HS-5 (cell line): Measurements from ENCODE around the gene SCYGR2.
"Not testable (repeated sequence)": the region's sequence is repeated elsewhere in the genome, so short reads cannot be mapped to it uniquely, and the experiment has no call there.

ENCODE experiments used
- DNase-seq: peaks from one replicate; pipeline ENCODE4 v3.0.0-alpha.2; 2012; ENCODE audit warnings: low read depth

SCYGR2 gene, protein sequence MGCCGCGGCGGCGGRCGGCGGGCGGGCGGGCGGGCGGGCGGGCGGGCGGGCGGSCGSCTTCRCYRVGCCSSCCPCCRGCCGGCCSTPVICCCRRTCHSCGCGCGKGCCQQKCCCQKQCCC

DNA sequence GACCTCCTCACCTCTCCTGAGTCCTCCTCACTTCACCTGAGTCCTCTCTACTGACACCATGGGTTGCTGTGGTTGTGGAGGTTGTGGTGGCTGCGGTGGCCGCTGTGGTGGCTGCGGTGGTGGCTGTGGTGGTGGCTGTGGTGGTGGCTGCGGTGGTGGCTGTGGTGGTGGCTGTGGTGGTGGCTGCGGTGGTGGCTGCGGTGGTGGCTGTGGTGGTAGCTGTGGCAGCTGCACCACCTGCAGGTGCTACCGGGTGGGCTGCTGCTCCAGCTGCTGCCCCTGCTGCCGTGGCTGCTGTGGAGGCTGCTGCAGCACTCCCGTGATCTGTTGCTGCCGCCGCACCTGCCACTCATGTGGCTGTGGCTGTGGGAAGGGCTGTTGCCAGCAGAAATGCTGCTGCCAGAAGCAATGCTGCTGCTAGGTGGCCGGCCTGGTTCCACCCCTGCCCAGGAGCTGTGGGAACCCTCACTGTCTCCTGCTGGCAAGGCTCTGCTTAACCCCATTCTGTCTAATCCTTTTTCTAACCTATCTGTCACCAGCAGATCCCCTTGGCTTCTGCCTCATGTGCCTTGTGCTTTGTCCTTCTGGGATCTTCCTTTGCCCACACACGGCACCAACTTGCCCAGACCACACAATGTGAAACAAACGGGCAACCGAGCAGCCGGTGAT is at the start of gene SCYGR2:
Gene SCYGR2, plus strand, starts transcription at position 59 of the 669 bp plus-strand sequence. Its CDS starts 0 bp downstream, at position 59.
- DNase-seq: not testable (repeated sequence)

DNA sequence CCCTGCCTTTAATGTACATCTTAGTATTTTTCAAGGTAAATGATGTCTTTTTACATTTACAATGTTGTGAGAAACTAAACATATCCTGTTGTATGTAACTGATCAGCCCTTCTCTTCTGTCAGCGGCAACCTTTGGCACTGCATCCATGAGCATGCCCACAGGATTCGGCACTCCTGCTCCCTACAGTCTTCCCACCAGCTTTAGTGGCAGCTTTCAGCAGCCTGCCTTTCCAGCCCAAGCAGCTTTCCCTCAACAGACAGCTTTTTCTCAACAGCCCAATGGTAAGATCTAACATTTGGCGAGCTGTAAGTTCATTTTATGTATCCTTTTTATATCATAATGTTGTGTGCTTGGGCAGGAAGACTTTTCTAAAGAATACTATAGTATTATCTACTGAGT is 46.9 kb upstream of the SCYGR2 start:
- no peak for DNase-seq

DNA sequence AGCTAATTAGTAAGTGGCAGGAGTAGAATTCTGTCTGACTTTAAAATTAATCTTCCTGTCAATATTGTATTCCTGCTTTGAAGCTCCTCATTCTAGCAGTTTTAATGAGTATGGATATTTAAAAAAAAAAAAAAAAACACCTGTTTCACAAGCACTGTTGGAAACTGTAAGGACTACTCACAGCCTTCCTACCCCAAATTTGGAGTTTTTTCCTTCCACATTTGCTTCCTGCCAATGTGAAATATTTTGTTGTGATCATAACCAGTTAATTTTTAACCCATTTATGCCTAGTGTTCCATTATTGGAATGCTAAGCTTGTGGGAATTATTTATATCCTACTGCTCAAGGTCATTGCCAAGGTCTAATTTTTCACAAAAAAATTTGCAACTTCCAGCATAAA is 36.1 kb upstream of the SCYGR2 start:
- no peak for DNase-seq

DNA sequence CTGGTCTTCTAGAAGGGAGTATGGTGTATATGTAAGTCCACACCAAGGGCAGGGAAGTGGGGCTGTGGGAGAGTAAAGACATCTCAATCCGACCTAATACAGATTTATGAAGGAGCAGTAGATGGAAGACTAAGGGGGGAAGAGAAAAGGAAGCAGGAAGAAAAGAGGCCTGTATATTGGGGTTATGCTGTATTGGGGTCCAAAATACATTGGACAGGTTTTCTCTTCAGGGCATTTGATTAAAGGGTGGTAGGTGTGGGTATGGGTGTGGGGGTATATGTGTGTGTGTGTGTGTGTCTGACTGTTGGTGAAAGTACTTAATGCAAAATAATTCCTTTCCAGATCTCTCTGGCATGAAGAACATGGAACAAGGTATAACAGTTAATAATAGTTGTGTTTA is 33.6 kb upstream of the SCYGR2 start:
- no peak for DNase-seq

DNA sequence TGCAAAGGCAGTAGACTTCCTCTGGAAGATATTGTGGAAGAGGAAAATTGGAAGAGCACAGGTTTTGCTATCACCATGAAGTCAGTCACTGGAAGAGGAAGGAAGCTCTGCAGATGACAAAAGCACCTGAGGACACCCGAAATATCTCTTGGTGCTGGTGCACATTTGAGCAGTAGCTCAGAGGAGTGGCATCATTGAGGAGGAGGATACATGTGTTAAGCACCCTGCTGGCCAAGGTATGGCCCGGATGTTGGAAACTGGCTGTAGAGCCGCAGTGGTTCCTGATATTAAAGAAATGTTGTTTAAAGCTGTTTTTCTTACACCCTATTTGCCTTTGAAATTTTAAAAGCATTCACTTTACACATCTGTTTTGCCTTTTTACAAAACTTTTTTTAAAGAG is 32.7 kb upstream of the SCYGR2 start:
- DNase-seq: no peak

DNA sequence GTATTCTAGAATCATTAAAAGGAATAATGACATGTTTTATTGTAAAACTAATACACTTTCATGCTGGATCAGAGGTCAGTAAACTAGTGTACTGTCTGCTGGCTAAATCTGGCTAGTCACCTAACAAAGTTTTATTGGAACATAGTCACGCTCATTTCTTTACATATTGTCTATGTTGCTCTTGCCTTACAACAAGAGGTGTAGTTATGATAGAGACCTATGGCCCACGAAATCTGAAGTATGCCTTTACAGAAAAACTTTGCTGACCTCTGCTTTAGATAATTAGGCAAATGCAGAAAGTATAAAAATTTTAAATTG is 29.9 kb upstream of the SCYGR2 start:
- no peak for DNase-seq

DNA sequence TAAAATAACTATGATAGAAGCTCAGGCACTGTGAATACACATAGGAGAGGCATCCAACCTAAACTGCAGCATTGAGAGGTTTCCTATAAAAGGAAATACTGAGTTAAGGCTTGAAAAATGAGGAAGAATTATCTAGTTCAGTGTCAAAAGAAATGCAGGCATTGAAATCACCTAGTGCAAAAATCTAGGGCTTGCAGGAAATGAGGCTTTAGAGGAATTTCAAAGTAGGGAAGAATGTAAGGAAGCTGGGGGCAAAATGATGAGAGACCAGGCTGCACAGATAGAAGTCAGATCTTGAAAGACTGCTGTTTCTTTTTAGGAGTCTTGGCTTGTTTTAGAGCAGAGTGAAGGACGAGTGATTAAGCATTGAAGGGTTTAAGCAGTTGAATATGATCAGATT is 28.1 kb upstream of the SCYGR2 start:
- no peak for DNase-seq

DNA sequence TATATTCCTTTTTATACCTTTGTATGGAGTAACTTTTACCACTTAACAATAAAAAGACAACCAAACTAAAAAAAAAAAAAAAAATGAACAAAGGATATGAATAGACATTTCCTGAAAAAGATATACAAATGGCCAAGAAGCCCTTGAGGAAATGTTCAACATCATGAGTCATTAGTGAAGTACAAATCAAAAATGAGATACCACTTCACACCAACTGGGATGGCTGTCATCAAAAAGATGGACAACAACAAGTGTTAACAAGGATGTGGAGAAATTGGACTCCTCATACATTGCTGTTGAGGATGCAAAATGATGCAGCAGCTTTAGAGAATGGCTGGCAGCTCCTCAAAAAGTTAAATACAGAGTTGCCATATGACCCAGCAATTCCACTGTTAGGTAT is 22.6 kb upstream of the SCYGR2 start:
- DNase-seq: no peak

DNA sequence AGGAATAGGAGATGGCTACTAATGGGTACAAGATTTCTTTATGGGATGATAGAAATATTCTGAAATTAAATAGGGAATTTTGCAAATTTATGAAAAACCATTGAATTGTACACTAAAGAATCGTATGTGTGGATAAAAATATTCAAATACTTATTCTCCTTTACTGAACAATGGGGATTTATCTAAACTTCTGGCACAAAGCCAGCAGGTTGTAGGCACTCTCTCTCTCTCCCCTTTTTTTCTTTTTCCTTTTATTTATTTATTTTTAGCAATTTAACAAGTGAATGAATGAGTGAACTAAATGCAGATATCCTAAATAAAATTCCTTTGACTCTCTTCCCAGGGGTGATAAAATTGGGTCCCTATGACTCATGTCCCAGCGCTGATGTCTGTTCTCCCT is 21.9 kb upstream of the SCYGR2 start:
- DNase-seq: no peak

DNA sequence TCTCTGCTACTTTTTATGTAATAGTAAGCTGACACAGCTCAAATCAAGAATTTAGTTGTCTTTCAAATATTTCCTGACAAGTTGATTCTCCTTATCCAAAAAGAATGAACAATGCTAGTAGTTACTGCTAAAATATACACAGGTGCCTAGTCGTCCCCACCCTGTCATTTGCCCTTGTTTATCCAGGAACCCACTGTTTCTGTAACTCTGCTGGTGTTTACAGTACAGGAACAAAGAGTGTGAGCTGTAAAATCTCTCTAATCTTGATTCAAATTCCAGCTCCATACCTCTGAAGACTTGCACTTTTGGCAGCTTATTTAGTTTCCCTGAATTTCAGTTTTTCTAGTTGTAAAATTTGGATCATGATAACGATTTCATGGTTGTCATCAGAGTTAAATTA is 21.1 kb upstream of the SCYGR2 start:
- no peak for DNase-seq

DNA sequence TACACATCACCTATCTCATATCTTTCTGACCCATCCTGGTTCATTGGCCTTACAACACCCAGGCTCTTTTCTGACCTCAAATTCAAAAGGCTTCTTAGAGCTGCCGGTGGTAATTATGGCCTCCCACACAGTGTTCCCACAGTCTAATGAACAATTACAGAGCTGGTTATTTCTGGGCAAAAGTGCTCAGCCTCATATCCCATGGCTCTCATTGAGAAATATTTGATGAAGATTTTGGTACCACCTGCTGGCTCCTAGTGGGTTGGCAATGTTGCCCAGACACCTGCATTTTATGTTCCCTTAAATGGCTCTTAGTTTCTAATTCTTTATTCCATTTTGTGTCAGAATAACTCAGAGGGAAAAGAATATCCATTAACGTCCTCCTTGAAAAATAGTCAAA is 20.1 kb upstream of the SCYGR2 start:
- DNase-seq: no peak

DNA sequence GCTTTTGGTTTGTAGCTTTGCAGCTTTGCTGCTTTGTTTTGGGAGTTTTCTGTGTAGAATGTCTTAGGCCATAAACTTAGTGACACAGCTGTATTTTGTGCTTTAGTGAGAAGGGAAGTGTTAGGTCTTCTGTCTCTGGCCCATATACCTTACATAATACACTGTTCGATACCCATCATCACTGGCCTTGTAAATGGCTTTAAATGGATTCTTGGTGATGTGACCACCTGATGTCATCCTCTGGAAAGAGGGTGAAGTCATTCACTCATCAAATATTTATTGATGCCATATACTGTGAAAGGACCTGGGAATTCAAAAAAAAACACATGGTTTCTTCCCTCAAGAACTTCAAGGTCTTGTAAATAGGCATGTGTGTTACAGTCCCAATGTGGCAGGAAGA is 18.9 kb upstream of the SCYGR2 start:
- no peak for DNase-seq

DNA sequence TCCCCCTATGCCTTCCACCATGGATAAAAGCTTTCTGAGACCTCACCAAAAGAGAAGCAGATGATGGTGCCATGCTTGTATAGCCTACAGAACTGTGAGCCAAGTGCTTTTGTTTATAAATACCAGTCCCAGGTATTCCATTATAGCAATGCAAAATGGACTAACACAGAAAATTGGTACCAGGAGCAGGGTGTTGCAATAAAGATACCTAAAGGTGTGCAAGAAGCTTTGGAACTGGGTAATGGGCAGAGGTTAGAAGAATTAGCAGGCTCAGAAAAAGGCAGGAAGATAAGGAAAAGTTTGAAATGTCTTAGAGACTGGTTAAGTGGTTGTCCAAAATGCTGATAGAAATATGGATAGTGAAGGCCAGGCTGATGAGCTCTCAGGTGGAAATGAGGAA is 16.3 kb upstream of the SCYGR2 start:
- DNase-seq: no peak

DNA sequence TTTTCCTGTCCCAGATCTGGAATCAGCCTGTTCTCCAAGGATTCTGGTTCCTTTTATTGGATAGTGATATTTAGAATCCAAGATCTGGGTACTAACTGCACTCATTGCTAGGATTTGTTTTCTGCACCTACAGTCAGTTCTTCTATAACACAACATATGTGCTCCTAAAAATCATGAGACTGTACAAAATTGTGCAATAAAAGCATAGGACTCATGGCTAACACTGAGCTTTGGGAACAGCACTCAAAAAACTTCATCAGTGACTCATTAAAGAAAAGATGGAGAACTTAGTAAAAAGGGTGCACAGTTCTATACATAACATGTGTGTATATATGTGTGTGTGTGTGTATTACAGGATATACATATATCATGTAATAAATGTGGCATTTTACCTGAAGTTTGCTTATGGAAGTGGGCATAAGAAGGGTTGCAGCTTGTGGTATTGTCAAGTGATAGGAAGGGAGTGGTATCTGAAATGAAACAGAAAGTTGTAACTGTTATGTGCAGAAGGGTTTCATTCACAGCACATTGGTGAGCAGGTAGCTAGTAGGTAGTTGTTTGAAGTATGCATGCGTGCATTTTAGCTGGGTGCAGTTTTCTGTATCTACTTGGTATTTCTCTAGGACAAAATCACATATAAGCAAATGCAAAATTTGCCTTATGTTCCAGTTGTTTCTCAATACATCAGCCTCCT is 5.9 kb upstream of the SCYGR2 start:
- DNase-seq: no peak

DNA sequence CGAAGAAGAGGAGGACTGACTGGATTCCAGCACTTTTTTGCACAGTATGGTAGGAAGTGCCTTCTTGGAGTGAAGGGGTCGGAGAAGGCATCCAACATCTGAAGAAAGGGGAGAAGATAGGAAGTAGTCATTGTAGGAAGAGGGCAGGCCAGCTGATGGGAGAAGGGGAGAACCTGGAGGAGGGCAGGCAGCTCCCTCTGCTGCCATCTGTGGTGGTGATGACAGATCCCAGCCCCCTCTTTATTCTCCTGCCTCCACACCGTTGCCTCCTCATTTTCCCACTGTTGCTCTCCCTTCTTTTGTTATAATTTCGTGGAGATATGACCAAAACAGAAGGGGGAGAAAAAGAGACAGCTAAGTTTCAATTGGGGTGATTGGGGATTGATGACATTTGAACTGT is 2.9 kb upstream of the SCYGR2 start:
- DNase-seq: no peak

DNA sequence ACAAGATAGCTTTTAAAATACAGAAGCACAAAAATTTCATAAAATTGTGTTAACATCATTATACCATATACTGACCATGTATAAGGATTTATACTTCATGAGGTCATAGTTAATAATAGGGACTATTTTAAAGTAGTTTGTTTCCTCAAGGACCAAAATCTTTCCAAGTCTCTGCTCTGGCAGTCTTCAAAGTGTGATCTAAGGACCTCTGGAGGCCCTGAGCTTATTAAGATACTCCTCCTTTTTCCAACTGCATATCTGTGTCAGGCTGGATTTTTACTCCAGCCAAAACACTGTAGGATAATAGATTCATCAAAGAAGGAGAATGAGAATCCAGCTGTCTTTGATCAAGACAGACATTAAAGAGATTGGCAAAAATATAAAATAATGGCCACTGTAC is 1.7 kb upstream of the SCYGR2 start:
- no peak for DNase-seq

DNA sequence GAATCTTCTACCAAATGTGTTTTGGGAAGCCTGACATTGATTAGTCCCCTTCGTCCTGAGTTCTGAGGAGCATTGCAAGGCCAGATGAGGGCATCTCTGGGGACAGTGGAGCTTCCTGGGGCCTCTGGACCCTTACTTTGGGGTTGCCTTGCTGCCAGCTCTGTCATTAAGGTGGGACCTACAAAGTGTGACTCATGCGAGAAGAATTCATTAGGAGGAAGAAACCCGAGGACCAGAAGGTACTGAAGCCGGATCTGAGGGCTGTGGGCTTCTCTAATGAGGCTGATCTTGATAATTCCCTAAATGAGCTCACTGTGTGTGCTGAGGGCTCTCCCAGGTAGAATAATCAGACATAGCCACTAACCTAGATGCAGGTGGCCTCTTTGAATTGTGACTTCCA is 695 bp upstream of the SCYGR2 start:
- no peak for DNase-seq

DNA sequence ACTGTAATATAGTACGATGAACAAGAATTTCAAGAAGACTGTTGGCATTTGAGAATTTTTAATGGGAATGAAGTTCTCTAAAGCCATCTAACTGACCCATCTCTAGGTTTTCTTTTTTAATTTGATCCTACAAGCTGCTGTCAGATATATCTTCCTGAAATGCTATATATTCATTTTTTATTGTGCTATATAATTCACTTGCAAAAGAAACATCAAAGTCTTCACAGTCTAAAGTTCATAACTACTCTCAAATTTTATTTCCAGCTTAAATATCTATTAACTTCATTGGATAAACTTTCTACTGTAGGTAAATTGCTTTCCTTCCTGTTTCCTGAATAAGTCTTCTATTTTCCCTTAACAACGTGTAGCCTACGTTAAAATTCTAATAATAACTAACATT is 3.7 kb downstream of the SCYGR2 start:
- no peak for DNase-seq

DNA sequence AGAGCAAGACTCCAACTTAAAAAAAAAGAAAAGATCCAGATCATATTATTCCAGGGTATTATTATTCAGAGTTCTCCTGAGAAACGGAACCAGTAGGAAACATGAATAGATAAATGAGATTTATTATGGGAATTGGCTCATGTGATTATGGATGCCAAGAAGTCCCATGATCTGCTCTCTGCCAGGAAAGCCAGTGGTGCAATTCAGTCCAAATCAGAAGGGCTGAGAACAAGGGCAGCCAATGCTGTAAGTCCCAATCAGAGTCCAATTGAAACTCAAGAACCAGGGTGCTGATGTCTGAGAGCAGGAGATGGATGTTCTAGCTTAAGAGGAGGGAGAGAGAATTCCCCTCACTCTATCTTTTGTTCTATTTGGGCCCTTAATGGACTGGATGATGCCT is 7.8 kb downstream of the SCYGR2 start:
- DNase-seq: no peak

DNA sequence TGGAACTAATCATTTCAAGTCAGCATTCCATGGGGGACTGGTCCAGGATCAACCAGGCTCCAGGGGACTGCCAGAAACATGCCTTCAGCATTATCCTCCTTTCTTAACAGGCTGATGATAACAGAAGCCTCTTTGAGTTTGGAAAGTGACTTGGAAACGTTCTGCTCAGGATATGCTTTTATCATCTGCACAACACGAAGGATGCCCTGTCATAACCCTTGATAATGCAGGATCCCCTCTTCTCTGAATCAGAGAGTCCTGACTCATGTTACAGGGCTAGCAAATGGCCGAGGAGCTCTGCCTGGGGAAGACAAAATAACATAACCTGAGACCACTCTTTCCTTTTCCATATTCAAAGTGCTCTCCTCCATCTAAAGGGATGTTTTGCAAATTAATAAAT is 9.2 kb downstream of the SCYGR2 start:
- no peak for DNase-seq

DNA sequence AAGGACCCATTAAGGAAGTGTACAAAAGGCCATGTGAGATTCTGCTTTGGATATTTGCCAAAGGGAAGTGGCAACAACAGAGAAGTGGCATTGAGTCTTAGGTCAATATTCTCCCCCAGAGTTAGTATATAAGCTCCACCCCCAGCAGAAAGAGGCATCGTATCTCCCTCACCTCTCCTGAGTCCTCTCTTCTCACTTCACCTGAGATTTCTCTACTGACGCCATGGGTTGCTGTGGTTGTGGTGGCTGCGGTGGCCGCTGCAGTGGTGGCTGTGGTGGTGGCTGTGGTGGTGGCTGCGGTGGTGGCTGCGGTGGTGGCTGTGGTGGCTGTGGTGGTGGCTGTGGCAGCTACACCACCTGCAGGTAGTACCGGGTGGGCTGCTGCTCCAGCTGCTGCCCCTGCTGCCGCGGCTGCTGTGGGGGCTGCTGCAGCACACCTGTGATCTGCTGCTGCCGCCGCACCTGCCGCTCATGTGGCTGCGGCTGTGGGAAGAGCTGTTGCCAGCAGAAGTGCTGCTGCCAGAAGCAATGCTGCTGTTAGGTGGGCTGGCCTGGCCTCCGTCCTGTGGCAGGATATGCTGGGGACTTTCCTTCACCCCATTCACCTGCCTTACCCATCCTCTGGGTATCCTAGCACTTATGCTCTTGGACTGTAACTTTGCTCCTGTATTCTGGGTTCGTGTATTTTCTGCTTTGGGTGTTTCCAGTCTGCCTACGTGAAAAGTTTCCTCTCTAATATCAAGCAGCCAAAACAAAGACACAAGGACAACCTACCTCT is 10.1 kb downstream of the SCYGR2 start:
- no peak for DNase-seq

DNA sequence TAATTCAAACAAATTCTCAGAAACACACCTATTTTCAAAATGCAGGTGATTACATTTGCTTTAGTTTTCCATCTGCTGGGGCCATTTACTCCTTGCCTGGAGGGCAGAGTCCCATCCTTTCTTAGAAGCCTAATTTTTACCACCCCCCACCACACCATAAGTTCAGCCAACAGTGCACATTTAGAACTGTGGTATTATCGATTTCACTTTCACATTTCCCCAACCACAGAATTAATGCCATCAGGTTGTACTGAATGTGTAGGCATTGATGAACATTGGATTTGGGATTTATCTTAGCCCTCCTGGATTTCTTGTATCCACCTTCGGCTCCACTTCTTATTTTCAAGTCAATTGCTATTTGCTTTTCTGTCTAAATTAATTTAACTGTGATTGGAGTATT is 11.4 kb downstream of the SCYGR2 start:
- no peak for DNase-seq

DNA sequence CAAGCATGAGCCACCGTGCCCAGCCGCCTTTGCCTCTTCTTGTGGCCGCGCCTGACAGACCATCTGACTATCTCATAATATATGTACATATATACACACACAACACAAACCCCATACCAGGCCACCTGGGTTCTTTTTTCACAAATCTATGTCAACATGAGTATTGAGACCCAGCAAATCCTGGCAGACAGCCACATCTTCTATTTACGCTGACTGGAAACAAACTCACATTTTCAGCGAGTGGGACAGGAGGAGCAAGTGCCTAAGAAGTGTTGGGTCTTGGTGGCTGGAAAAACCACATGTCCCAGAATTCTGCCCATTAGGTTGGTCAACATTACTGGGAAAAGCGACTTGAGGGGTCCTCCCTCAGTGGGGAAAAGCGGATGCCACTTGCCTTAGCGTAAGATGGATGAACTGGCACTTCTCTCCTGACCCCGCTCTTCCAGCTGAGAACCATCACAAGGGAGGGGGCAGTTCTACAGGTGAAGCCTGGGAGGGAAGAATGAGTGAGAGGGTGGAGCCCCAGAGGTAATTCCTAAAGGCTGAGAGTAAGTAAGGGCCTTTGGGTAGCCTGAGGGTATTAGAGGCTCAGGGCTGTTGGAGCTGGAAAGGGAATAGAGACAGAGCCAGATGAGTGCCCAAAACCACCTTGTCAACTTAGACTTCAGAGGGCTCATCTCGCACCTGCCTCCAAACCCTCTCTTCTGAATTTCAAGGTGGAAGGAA is 14.0 kb downstream of the SCYGR2 start:
- DNase-seq: no peak
